Activated CD4-positive, alpha-beta T cell treated with anti-CD3 and anti-CD28 coated beads, Interleukin-2, amount 50 U/mL, for 48 hours (primary cell): Measurements from ENCODE around the gene USP53.
A peak's percentile ranks its signal among the peaks of the same experiment; 100 is the strongest.
"Not testable (repeated sequence)": the region's sequence is repeated elsewhere in the genome, so short reads cannot be mapped to it uniquely, and the experiment has no call there.

Source experiments
- DNase-seq, 2 experiments: peaks; one replicate each; pipeline ENCODE4 v3.0.0-alpha.2; 2020

USP53 gene

GRCh38 chr4:119212234-119212963 is at the start of gene USP53:
USP53 (plus strand) TSS chr4:119212713; CDS start chr4:119239760, 27,047 bp downstream.
- DNase-seq: peak; percentile 98

- no peak for DNase-seq
Measured at GRCh38 chr4:119165767-119166166, 46.7 kb upstream of the USP53 start.

- no peak for DNase-seq
Measured at GRCh38 chr4:119170195-119170594, 42.3 kb upstream of the USP53 start.

GRCh38 chr4:119172223-119172622 is 40.3 kb upstream of the USP53 start:
- peak in 1 of 2 experiments; percentile 5 for DNase-seq

GRCh38 chr4:119173729-119174361 is 38.7 kb upstream of the USP53 start:
- not testable (repeated sequence) for DNase-seq

GRCh38 chr4:119179011-119179410 is 33.5 kb upstream of the USP53 start:
- no peak for DNase-seq

- no peak for DNase-seq
Measured at GRCh38 chr4:119184128-119184527, 28.4 kb upstream of the USP53 start.

- DNase-seq: no peak
Measured at GRCh38 chr4:119189638-119190037, 22.9 kb upstream of the USP53 start.

GRCh38 chr4:119190354-119190753 is 22.2 kb upstream of the USP53 start:
- DNase-seq: no peak

GRCh38 chr4:119191505-119191904 is 21.0 kb upstream of the USP53 start:
- no peak for DNase-seq

GRCh38 chr4:119197772-119198212 is 14.7 kb upstream of the USP53 start:
- no peak for DNase-seq

- no peak for DNase-seq
Measured at GRCh38 chr4:119204916-119205315, 7.6 kb upstream of the USP53 start.

- DNase-seq: no peak
Measured at GRCh38 chr4:119205690-119206089, 6.8 kb upstream of the USP53 start.

- no peak for DNase-seq
Measured at GRCh38 chr4:119206178-119206577, 6.3 kb upstream of the USP53 start.

- no peak for DNase-seq
Measured at GRCh38 chr4:119207051-119207450, 5.5 kb upstream of the USP53 start.

- DNase-seq: peak; percentile 39 to 61
Measured at GRCh38 chr4:119209077-119209476, 3.4 kb upstream of the USP53 start.

GRCh38 chr4:119209586-119209985 is 2.9 kb upstream of the USP53 start:
- DNase-seq: no peak

- DNase-seq: no peak
Measured at GRCh38 chr4:119210775-119211174, 1.7 kb upstream of the USP53 start.

GRCh38 chr4:119211867-119212233 is 663 bp upstream of the USP53 start:
- DNase-seq: no peak

GRCh38 chr4:119212964-119213606 is 572 bp downstream of the USP53 start:
- DNase-seq: peak; percentile 71 to 78

GRCh38 chr4:119218093-119218492 is 5.6 kb downstream of the USP53 start:
- no peak for DNase-seq

GRCh38 chr4:119221412-119221811 is 8.9 kb downstream of the USP53 start:
- DNase-seq: no peak

GRCh38 chr4:119227690-119228089 is 15.2 kb downstream of the USP53 start:
- no peak for DNase-seq

- no peak for DNase-seq
Measured at GRCh38 chr4:119228406-119228805, 15.9 kb downstream of the USP53 start.
